NAMALWA (cell line): ENCODE measurements around the gene NR2F1.
A peak's percentile ranks its signal among the peaks of the same experiment; 100 is the strongest.

Source experiments
- DNase-seq: peaks from one replicate; pipeline ENCODE4 v3.0.0-alpha.2; 2015; ENCODE audit warnings: low spot score

The NR2F1 gene

DNA sequence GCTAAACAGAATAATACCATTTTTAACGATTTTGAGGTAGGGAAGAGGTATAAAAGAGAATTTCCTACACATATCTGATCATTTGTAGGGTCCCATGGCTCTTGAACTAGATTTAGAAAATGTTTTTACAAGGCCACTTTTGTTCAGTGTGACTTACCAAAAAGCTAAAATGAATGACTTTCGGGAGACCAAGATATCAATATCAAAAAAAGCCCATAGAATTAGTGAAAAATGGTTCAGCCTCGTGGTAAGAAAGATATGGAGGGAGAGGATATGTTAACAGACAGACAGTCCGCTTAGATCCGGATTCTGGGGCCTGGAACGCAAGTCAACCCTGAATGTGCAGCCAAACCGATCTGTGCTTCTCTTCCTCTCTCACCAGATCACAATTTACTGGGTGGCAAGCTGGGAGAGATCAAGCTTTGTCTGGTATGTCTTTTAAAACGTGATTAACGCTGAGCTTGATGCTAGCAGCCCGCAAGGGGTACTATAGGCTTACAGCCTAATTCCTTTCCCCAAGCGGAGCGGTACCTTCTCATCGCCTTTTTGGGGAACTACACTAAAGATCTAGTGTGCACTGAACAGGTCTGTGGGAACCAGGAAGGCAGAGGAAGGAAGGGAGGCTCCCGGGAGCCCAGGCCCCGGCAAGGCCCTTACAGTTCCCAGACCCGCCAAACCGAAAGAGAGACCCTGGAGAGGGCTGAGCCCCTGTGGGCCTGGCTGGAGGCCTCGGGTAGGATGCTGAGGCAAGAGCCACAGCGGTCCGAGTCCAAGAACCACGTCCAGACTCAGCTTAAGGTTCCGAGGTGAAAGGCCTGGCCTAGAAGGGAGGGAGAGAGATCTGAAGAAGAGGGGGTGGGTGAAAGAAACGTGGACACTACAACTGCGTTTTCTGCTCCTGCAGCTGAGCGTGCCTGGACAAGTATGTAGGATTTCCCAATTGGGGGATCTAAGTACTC lies 4.9 kb upstream of the NR2F1 start:
- no peak for DNase-seq

DNA sequence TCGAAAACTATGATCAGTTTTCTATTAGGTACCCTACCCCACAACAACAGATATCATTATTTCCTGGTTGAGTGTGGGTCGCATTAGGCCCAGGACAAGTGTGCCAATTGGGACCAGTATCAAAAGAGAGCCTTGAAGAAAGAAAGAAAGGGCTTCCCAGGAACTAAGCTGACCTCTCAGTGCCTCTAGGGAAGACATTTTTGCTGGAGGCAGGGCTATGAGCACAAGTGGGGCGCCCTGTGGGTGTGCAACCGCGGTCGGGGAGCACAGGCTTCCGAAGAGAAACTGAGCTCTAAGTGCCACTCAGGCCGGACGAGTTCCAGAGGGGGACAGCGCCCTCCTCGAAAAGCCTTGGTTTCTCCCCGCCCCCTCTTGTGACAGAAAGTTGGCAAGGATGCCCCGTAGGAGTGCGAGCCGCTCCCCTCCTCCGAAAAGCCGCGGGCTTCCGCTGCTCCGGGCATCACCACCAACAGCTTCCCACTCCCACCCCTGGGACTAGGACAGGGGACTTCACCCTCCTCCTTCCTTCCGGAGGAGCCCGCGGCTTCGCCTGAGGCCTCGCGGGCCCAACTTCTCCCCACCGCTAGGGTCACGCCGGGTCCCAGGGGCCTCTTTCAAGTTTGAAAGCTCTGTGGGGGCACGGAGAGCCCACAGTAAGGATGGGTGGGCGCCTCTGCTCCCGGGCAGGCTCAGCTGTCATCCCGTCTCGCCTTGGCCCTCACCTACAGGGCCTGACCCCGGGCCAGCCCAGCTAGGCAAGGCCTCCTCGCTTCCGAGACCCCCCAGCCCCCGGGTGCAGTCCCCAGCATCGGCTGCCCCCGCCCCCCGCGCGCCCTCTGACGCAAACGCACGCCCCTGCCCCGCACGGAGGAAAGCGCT lies 4.0 kb upstream of the NR2F1 start:
- DNase-seq = no peak

DNA sequence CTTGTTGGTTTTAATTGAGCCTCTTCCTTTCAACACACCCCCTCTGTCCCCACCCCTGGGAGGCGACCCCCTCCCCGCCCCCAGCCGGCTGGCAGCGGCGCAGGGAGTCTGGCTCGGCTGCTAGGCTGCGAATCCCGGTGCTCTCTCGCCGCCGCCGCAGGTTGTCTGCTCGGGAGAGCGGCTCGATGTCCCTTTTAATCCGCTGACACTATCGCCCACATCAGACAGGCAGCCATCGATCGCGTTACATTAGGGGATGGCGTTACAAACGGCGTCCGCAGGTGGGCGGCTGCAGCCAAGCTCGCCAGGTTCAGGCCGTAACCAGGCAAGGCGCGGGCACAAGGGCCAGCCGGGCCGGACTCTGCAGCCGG lies 3.3 kb upstream of the NR2F1 start:
- DNase-seq = no peak

DNA sequence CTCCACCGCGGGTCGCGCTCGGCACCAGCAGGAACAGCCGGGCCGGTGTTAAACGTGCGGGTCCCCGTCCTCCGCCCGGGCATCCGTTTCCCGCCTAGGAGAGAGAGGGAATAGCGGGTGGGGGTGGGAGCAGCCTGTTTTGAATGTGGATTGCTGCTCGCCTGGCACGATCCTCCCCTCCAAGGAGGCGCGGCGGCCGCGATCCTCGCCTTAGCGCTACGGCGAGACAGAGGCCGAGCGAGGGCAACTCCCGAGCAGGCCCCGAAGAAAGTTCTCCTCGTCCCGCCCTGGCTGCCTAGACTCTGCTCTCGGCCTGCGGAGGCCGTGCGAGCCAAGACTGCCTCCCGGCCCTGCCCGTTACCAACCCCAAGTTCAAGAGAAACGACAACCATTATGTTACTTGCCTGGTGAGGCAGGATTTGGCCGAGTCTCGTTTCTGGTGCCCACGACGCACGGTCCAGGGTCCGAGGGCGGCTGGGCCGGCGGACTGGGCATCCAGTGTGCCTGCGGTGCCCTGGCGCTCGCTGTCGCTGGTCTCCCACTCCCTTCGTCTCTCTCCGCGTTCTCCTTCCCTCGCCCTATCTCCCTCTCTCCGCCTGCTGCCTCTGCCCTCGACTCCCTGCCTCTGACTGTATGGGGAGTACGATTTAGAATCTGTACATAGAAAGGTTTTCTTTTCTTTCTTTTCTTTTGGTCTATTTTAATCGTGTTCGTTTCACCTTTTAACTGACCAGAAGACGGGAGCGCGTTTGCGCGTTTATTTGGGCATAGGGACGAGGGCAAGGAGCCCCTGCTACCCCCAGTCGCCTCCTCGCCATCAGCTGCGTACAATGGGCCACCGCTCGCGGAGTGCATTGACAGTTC lies 2.7 kb upstream of the NR2F1 start:
- DNase-seq = no peak

DNA sequence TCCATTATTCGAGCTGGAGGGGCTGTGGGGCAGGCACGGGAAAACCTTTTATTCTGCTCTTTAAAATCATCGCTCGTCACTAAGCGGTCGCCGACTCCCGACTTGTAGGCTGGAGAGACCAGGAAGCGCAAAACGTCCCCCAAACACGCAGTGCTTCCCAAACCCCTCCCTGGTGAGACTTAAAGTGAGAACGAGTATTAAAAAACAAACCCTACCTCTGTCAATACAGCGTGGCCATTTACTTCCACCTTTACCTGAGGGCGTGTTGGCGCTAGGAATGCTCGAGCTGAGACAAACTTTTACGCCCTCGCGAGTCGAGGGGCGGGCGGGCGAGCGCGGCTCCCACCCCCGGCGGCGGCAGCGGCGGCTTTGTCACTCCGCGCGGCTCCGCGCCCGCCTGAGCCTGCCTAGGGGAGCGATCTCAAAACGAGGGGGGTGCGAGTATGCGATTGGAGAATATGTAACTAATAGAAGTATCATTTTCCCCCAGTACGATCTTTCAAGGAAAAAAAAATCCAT lies 2.0 kb upstream of the NR2F1 start, which contains the start of gene NR2F1-AS1:
Gene NR2F1-AS1, minus strand, starts transcription at position 293 of the 519 bp plus-strand sequence.
- no peak for DNase-seq

DNA sequence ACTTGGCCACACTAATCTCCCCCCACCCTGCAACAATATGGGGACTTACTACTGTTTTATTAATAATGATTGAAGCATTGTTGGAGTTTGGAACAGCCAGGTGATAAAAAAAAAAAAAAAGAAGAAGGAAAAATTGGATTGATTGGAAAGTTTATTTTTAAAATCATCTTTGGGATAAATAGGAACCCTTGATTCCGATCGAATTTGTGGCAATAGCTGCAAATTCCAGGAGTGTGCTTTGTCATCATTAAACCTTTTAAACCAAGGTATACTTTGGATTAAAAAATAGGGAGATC lies 907 bp upstream of the NR2F1 start:
- DNase-seq = peak; percentile 14

DNA sequence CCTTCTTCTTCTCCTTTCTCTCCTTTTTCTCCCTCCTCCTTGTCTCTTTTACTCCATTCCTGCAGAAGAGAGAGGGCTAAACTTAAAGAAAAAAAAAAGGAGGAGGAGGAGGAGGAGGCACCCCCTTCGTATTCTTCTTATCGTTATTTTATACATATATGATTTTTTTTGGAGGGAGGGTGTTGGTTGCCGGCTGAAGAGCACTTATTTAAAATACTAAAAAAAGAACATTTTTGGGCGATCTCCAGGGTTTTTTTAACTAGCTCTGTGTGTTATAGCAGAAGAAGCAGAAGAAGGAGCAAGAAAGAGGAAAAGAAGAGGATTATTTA lies 381 bp downstream of the NR2F1 start:
- no peak for DNase-seq

DNA sequence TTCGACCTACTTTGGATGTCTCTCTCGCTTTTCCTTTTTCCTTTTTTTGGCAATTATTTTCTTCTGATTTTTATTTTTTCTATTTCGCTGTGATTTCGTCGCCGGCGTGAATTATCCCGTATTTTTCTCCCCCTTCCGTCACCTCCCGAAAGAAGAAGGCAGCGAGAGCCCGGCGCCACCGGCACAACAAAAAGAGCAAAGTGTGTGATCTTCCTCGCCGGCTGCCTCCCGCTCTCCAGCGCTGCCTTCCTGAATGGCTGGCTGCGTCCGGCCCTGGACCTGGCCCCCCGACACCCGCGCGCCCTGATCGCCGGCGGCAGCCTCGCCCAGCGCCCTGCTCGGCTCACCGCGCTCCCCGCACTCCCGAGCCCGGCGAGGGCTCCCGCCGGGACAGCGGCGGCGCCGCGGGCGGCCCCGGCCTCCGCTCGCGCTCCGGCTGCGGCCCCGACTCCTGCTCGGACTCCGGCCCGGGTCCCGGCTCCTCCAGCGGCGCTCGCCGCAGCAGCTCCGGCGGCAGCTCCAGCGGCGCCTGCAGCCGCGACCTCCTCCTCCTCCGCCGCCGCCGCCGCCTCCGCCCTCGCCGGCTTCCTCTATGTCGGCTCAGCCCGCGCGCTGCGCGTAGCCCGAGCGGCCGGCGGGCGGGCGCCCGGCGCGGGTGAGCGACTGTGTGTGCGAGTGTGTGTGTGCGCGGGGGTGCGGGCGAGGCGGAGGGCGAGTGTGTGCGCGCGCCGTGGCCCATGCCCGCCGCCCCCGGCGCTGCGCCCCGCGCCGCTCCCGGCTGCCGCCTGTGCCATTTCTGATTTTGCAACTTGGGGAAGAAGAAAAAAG lies 960 bp downstream of the NR2F1 start:
- DNase-seq = no peak

DNA sequence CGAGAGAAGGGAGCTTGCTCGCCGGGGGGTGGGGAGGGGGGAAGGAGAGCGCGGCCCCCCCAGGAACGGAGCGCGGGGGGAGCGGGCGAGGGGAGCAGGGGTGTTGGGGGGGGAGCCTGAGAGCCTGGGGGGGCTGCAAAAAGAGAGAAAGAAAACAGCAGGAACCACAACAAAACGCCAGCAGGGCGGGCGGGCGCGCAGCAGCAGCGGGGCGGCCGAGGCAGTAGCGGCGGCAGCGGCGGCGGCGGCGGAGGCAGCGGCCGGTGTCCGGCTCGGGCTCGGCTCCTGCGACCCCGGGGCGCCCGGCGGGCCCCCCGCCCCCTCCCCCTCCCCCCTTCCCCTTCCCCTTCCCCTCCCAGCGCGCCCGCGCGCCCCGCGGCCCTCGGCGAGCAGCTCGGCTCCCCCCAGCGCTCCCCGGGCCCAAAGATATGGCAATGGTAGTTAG lies 1.6 kb downstream of the NR2F1 start:
- no peak for DNase-seq

DNA sequence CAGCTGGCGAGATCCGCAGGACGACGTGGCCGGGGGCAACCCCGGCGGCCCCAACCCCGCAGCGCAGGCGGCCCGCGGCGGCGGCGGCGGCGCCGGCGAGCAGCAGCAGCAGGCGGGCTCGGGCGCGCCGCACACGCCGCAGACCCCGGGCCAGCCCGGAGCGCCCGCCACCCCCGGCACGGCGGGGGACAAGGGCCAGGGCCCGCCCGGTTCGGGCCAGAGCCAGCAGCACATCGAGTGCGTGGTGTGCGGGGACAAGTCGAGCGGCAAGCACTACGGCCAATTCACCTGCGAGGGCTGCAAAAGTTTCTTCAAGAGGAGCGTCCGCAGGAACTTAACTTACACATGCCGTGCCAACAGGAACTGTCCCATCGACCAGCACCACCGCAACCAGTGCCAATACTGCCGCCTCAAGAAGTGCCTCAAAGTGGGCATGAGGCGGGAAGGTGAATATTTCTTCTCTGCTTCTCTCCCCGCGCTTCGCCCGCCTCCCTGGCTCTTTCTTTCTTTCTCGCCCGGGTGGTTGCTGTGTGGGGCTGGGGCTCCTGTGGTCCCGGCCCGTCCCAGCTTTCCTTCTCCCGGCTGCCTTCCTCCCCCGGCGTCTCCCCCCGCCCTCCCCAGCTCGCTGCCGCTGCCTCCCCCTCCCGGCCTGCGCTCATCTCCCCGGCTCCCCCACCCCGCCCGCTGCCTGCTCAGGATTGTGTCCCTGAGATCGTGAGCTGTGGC lies 2.2 kb downstream of the NR2F1 start:
- no peak for DNase-seq

DNA sequence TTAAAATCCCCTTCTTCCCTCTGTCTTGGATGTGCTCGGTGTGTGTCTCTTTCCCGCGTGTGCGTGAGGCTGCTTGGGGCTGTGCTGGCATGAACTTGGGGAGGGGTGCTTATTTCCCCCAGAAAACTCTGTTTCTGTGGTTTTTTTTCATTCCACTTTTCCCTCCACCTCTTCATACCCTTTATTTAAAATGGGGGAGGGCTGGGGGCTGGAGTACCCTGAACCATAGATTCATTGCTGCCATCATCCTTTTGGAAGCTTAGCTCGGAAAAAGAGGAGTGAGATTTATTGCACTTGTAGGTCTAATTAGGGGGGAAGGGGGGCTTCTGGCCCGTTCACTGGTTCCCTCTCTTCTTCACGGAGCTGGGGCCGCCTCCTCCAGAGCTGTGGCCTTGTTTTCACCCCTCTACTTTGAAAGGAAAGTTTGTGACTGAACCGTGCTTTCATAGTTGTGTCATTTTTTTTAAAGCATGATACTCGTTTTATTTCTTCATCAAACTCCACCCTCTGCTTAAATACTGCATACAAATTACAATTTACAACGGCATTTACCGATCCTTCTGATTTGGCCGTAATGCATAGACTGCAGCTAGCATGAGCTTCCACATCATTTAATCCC lies 2.9 kb downstream of the NR2F1 start:
- DNase-seq = no peak

DNA sequence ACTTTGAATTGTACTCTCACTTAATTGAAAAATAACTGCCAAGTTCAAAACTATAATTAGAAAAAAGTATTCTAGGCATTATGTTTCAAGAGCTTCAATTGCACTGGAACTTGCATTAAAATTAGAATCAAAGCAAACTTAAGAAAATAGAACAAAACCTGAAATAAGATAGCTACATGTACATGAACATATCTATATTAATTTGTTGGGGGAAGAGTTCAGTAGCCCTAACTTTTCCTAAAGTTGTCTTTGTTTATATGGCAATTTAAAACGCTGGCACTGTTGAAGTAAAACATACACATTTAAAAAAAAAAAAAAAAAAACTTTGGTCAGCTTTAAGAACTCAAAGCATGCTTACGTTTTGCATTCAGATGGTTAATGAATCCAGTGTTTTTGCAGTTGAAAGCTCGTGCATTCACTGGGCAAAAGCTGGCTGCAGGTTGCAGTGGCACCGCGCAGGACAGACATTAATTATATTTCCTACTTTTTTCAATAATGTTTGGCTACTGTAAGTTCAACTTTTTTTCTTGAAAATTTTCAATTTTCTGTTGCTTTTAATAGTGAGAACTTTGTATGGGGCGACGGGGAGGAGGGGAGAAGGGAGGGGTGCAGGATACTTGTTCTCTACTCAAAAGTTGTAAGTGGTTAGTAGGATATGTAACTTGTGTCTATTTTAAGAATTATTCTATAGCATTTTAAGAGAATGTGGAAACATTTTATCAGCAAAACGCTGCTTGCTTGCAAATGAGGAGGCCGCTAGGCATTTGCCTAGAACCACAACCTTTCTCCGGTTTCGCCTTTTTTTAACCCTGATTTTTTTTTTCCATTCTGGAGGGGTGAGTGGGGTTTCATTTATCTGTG lies 3.9 kb downstream of the NR2F1 start:
- DNase-seq = peak; percentile 19

DNA sequence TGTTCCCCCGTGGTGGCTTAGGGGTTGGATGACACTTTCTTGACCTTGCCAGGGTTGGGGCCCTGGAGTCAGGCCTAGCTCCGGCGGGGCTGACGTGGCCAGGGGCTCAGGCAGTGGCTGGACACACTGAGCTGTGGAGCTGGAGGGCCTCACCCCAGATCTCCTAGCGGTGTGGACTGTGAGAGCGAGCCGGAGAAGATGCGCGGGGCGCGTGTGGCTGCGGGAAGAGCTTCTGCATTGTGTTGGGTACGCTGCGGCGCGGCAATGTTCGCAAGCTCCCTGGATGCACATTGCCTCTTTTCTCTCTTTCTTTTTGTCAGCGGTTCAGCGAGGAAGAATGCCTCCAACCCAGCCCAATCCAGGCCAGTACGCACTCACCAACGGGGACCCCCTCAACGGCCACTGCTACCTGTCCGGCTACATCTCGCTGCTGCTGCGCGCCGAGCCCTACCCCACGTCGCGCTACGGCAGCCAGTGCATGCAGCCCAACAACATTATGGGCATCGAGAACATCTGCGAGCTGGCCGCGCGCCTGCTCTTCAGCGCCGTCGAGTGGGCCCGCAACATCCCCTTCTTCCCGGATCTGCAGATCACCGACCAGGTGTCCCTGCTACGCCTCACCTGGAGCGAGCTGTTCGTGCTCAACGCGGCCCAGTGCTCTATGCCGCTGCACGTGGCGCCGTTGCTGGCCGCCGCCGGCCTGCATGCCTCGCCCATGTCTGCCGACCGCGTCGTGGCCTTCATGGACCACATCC lies 4.8 kb downstream of the NR2F1 start:
- DNase-seq = no peak

DNA sequence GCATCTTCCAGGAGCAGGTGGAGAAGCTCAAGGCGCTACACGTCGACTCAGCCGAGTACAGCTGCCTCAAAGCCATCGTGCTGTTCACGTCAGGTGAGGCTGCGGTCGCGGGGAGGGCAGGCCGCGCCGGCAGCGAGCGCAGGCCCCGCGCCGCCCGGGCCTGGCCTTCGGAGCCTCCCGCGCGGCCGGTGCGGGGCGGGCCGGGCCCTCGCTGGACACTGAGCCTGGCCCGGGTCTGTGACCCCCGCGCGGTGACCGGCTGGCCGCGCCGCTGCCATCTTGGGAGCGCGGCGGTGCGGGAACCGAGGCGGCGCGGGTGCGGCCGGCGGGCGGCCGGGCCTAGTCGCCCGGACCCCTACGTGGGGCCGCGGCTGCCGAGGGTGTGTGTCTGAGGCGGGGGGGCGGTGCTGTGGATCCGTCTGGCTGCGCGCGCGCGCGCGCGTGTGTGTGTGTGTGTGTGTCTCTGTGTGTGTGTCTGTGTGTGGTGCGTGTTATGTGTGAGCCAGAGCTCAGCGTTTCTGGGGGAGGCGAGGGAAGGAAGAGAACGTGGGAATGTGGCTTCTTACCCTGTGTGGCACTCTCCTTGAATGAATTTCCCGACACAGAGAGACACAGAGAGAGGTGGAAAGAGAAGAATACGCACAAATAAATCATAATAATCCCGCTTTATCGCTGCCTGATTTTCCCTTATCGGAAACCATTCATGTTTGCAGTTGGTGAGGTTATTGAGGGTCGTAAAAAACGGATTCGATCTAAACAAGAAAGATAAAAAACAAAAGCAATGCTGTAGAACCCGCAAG lies 5.5 kb downstream of the NR2F1 start:
- no peak for DNase-seq

DNA sequence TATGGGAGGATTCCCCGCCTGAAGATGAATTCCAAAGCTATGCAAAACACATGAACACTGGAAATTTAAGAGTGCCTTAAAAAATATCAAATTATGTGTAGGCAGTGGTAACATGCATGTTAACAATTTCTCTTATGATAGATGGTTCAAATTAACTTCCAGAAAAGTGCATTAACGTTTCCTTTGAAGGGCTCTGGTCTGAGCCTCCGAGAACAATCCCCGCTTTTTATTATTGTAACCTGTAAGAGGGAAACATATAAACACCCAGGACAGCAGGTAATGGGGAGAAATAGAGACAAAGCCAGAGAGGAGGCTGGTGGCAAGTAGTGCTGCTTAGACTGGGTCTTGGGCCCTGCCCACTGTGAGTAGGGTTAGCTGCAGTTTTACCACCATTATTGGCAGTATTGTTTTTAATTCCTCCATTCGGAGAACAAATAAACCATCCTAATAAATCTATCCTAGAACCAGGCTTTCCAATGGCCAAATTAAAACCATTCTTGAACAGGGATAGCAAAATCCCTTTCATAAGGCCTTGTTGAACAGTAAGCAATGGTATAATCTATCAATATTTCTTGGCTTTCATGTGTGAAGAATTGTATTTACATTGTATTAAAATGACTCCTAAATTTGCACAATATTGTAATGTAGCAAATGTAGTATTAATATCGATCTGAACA lies 6.3 kb downstream of the NR2F1 start:
- DNase-seq = no peak

DNA sequence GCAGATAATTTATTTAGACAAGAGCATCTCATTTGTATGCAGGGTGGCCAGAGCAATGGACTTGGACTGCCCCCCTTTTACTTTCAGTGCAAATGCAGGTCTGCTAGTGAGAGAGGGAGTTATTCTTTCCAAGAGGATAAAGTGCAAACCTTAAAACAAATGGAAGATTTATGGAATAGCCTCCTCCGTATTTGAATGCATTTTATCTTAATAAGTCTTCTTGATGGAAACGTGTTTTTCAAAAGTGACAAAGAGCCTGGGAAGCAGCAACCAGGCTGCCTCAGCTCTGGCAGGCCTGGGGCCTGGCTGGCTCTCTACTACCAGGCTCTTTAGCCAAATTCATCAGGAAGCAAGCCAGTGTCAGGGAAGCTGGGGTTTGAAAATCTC lies 6.8 kb downstream of the NR2F1 start:
- DNase-seq = no peak

DNA sequence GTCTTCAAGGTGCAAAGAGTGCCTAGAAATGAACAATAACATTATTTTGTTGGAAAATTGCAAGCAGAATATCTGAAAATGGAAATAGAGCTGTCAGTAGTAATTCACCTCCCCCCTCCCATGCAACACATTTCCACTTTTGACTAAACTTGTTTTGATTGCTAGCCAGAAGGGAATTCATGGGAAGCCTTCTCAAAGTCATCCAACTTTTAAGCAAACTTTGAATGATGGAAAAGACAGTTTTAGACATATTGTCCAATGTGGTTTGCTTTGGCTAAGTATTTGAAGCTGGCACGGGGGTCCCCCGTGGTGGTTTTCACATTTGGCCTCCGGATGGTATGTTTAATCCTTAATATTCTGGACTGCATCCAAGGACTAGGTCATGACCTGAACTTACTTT lies 7.5 kb downstream of the NR2F1 start:
- DNase-seq = no peak
